LNCAP (cell line): Measurements from ENCODE around the gene WDR46.

Experiments used
- CTCF ChIP-seq: fragments of 450-650 bp; IDR thresholded peaks from 2 replicates; pipeline ENCODE4 v1.5.1; 2017; ENCODE audit warnings: mild to moderate bottlenecking

Gene WDR46

GRCh38 chr6:33316603-33317418, 27.8 kb upstream of the WDR46 start:
- TF ChIP-seq CTCF: no peak

GRCh38 chr6:33315793-33316602, 27.0 kb upstream of the WDR46 start:
- TF ChIP-seq CTCF: no peak

- no peak for TF ChIP-seq CTCF
Measured at GRCh38 chr6:33314943-33315792, 26.1 kb upstream of the WDR46 start.

GRCh38 chr6:33314515-33314942, 25.5 kb upstream of the WDR46 start:
- TF ChIP-seq CTCF: no peak

GRCh38 chr6:33313709-33314514, 24.9 kb upstream of the WDR46 start, which contains the start of gene TAPBP:
Gene TAPBP, minus strand, starts transcription at chr6:33314078. Its CDS starts 37 bp downstream, at chr6:33314041.
- no peak for TF ChIP-seq CTCF

- no peak for TF ChIP-seq CTCF
Measured at GRCh38 chr6:33313105-33313708, 24.2 kb upstream of the WDR46 start.
